Measurements from ENCODE around the gene KRT80. TPM values are rescaled to one million over a fixed set of nuclear protein-coding genes. Genes with fewer than 3 reads are reported as not detected.

Gene KRT80
- total and polyA plus RNA-seq, 2 experiments from 2014 or later, result not detected

DNA sequence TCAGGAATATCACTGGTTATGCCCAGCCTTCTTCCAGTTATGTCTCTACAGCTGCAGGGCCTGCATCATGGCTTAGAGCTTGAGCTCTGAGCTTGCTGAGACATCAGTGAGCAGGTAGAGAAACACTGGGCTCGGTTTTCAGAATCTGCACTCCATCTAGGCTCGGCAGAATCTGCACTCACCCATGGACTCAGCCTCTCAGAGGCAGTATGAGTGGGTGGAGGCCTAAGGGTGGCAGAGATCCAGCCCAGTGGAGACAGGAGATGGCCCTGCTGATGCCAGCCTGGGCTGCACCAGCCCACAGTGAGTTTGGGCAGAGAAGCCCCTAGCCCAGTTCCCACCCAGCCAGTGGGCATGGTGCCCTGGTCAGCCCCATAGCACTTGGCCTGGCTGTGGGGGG, 12.8 kb downstream of the KRT80 start:
- Histone ChIP-seq H3K9me2 (ENCODE audit: insufficient read depth) (no peaks in the 10 kb centered on the region), H3K4me2 (no peak overlapping the region), H3K4me3 (no peak overlapping the region), H3K79me2 (replicated peaks; ENCODE audit: insufficient read depth) (no peaks in the 10 kb centered on the region), H3K36me3 (ENCODE audit: insufficient read depth) (no peaks in the 10 kb centered on the region), H3K27ac (ENCODE audit: low read depth) (no peak overlapping the region), H3F3A (replicated peaks; ENCODE audit: low read depth) (no peaks in the 10 kb centered on the region), H4K20me1 (replicated peaks; ENCODE audit: insufficient read depth) (no peaks in the 10 kb centered on the region), H3K27me3 (ENCODE audit: insufficient read depth) (no peaks in the 10 kb centered on the region), H3K4me1 (ENCODE audit: insufficient read depth) (peaks cover 14% of the 10 kb centered on the region), H2AFZ (no peak overlapping the region)
- DNase-seq (ENCODE audit: low spot score) (no peak), ATAC-seq (no peak)
- H3K4me3 Mint-ChIP-seq, result no peak overlapping the region
- H3K9me3 Mint-ChIP-seq, result no peaks in the 10 kb centered on the region
- TF ChIP-seq, protein P1, sequence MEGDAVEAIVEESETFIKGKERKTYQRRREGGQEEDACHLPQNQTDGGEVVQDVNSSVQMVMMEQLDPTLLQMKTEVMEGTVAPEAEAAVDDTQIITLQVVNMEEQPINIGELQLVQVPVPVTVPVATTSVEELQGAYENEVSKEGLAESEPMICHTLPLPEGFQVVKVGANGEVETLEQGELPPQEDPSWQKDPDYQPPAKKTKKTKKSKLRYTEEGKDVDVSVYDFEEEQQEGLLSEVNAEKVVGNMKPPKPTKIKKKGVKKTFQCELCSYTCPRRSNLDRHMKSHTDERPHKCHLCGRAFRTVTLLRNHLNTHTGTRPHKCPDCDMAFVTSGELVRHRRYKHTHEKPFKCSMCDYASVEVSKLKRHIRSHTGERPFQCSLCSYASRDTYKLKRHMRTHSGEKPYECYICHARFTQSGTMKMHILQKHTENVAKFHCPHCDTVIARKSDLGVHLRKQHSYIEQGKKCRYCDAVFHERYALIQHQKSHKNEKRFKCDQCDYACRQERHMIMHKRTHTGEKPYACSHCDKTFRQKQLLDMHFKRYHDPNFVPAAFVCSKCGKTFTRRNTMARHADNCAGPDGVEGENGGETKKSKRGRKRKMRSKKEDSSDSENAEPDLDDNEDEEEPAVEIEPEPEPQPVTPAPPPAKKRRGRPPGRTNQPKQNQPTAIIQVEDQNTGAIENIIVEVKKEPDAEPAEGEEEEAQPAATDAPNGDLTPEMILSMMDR (conservative IDR thresholded peaks at IDR 0.05; ENCODE audit: low read depth in 2 of 2), result no peak
- TF ChIP-seq POLR2AphosphoS5 (IDR thresholded peaks at IDR 0.05; ENCODE audit: low read depth) (no peak), CREB1 (CRISPR knock-in tag; IDR thresholded peaks at IDR 0.05; ENCODE audit: low read depth) (no peak), JUNB (IDR thresholded peaks at IDR 0.05; ENCODE audit: unreplicated experiment) (no peak), ZNF331 (CRISPR knock-in tag; IDR thresholded peaks at IDR 0.05; ENCODE audit: low read depth) (no peak), EZH2phosphoT487 (IDR thresholded peaks at IDR 0.05; ENCODE audit: unreplicated experiment) (no peak), STAT1 (IDR thresholded peaks at IDR 0.05; ENCODE audit: unreplicated experiment) (no peak), EZH2 (IDR thresholded peaks at IDR 0.05; ENCODE audit: low read depth, unreplicated experiment) (no peak), NANOG (IDR thresholded peaks at IDR 0.05; ENCODE audit: borderline replicate concordance) (no peak), ZNF114 (CRISPR knock-in tag; IDR thresholded peaks at IDR 0.05) (no peak)
- TF ChIP-seq, protein P2, sequence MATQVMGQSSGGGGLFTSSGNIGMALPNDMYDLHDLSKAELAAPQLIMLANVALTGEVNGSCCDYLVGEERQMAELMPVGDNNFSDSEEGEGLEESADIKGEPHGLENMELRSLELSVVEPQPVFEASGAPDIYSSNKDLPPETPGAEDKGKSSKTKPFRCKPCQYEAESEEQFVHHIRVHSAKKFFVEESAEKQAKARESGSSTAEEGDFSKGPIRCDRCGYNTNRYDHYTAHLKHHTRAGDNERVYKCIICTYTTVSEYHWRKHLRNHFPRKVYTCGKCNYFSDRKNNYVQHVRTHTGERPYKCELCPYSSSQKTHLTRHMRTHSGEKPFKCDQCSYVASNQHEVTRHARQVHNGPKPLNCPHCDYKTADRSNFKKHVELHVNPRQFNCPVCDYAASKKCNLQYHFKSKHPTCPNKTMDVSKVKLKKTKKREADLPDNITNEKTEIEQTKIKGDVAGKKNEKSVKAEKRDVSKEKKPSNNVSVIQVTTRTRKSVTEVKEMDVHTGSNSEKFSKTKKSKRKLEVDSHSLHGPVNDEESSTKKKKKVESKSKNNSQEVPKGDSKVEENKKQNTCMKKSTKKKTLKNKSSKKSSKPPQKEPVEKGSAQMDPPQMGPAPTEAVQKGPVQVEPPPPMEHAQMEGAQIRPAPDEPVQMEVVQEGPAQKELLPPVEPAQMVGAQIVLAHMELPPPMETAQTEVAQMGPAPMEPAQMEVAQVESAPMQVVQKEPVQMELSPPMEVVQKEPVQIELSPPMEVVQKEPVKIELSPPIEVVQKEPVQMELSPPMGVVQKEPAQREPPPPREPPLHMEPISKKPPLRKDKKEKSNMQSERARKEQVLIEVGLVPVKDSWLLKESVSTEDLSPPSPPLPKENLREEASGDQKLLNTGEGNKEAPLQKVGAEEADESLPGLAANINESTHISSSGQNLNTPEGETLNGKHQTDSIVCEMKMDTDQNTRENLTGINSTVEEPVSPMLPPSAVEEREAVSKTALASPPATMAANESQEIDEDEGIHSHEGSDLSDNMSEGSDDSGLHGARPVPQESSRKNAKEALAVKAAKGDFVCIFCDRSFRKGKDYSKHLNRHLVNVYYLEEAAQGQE (IDR thresholded peaks at IDR 0.05; ENCODE audit: unreplicated experiment), result no peak
- TF ChIP-seq, protein P3, sequence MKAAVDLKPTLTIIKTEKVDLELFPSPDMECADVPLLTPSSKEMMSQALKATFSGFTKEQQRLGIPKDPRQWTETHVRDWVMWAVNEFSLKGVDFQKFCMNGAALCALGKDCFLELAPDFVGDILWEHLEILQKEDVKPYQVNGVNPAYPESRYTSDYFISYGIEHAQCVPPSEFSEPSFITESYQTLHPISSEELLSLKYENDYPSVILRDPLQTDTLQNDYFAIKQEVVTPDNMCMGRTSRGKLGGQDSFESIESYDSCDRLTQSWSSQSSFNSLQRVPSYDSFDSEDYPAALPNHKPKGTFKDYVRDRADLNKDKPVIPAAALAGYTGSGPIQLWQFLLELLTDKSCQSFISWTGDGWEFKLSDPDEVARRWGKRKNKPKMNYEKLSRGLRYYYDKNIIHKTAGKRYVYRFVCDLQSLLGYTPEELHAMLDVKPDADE (IDR thresholded peaks at IDR 0.05), result no peak
- TF ChIP-seq, protein P4, sequence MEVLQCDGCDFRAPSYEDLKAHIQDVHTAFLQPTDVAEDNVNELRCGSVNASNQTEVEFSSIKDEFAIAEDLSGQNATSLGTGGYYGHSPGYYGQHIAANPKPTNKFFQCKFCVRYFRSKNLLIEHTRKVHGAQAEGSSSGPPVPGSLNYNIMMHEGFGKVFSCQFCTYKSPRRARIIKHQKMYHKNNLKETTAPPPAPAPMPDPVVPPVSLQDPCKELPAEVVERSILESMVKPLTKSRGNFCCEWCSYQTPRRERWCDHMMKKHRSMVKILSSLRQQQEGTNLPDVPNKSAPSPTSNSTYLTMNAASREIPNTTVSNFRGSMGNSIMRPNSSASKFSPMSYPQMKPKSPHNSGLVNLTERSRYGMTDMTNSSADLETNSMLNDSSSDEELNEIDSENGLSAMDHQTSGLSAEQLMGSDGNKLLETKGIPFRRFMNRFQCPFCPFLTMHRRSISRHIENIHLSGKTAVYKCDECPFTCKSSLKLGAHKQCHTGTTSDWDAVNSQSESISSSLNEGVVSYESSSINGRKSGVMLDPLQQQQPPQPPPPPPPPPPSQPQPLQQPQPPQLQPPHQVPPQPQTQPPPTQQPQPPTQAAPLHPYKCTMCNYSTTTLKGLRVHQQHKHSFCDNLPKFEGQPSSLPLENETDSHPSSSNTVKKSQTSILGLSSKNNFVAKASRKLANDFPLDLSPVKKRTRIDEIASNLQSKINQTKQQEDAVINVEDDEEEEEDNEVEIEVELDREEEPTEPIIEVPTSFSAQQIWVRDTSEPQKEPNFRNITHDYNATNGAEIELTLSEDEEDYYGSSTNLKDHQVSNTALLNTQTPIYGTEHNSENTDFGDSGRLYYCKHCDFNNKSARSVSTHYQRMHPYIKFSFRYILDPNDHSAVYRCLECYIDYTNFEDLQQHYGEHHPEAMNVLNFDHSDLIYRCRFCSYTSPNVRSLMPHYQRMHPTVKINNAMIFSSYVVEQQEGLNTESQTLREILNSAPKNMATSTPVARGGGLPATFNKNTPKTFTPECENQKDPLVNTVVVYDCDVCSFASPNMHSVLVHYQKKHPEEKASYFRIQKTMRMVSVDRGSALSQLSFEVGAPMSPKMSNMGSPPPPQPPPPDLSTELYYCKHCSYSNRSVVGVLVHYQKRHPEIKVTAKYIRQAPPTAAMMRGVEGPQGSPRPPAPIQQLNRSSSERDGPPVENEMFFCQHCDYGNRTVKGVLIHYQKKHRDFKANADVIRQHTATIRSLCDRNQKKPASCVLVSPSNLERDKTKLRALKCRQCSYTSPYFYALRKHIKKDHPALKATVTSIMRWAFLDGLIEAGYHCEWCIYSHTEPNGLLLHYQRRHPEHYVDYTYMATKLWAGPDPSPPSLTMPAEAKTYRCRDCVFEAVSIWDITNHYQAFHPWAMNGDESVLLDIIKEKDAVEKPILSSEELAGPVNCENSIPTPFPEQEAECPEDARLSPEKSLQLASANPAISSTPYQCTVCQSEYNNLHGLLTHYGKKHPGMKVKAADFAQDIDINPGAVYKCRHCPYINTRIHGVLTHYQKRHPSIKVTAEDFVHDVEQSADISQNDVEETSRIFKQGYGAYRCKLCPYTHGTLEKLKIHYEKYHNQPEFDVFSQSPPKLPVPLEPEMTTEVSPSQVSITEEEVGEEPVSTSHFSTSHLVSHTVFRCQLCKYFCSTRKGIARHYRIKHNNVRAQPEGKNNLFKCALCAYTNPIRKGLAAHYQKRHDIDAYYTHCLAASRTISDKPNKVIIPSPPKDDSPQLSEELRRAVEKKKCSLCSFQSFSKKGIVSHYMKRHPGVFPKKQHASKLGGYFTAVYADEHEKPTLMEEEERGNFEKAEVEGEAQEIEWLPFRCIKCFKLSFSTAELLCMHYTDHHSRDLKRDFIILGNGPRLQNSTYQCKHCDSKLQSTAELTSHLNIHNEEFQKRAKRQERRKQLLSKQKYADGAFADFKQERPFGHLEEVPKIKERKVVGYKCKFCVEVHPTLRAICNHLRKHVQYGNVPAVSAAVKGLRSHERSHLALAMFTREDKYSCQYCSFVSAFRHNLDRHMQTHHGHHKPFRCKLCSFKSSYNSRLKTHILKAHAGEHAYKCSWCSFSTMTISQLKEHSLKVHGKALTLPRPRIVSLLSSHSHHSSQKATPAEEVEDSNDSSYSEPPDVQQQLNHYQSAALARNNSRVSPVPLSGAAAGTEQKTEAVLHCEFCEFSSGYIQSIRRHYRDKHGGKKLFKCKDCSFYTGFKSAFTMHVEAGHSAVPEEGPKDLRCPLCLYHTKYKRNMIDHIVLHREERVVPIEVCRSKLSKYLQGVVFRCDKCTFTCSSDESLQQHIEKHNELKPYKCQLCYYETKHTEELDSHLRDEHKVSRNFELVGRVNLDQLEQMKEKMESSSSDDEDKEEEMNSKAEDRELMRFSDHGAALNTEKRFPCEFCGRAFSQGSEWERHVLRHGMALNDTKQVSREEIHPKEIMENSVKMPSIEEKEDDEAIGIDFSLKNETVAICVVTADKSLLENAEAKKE (CRISPR knock-in tag; IDR thresholded peaks at IDR 0.05), result no peak
- H3K36me3 Mint-ChIP-seq (ENCODE audit: low read depth), result no peaks in the 10 kb centered on the region
- no peak overlapping the region for H3K27ac Mint-ChIP-seq
- H3K4me1 Mint-ChIP-seq, result peaks cover 32% of the 10 kb centered on the region
- peaks cover 16% of the 10 kb centered on the region for H3K27me3 Mint-ChIP-seq (ENCODE audit: insufficient read depth, low read depth, poor library complexity)

Data from GM23338 (cell line).